GF-D8 (cell line): ENCODE results near the gene RRAGB.
"Not testable (repeated sequence)": the region's sequence is repeated elsewhere in the genome, so short reads cannot be mapped to it uniquely, and the experiment has no call there.

Source experiments
- DNase-seq: peaks from one replicate; lab custom pipeline; 2025; lab: John Stamatoyannopoulos, UW

The RRAGB gene, protein sequence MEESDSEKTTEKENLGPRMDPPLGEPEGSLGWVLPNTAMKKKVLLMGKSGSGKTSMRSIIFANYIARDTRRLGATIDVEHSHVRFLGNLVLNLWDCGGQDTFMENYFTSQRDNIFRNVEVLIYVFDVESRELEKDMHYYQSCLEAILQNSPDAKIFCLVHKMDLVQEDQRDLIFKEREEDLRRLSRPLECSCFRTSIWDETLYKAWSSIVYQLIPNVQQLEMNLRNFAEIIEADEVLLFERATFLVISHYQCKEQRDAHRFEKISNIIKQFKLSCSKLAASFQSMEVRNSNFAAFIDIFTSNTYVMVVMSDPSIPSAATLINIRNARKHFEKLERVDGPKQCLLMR

GRCh38 chrX:55717521-55718497 lies at the start of gene RRAGB:
Gene RRAGB, plus strand, starts transcription at chrX:55717749. Its CDS starts 579 bp downstream, at chrX:55718328.
- DNase-seq, result peak; percentile 86

DNA sequence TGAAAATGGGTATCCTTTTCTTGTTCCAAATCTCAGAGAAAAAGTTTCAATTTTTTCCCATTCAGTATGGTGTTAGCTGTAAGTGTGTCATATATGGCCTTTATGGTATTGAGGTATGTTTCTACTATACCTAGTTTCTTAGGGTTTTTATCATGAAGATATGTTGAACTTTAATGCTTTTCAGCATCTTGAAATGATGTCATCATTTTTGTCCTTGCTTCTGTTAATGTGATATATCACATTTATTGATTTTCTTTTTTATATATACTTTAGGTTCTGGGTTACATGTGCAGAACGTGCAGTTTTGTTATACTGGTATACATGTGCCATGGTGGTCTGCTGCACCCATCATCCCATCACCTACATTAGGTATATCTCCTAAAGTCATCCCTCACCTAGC lies 49.5 kb upstream of the RRAGB start:
- DNase-seq, result no peak

- DNase-seq, result not testable (repeated sequence)
Observed at GRCh38 chrX:55688579-55688978, 29.0 kb upstream of the RRAGB start.

GRCh38 chrX:55695227-55696018 lies 22.1 kb upstream of the RRAGB start:
- no peak for DNase-seq

- no peak for DNase-seq
Observed at GRCh38 chrX:55697381-55697780, 20.2 kb upstream of the RRAGB start.

DNA sequence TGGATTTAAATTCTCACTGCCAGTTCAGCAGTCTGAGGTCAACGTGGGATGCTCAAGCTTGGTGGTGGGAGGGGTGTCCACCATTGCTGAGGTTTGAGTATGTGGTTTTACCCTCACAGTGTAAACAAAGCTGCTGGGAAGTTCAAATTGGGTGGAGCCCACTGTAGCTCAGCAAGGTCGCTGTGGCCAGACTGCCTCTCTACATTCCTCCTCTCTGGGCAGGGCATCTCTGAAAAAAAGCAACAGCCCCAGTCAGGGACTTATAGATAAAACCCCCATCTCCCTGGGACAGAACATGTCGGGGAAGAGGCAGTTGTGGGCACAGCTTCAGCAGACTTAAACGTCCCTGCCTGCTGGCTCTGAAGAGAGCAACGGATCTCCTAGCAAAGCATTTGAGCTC lies 14.9 kb upstream of the RRAGB start:
- no peak for DNase-seq

DNA sequence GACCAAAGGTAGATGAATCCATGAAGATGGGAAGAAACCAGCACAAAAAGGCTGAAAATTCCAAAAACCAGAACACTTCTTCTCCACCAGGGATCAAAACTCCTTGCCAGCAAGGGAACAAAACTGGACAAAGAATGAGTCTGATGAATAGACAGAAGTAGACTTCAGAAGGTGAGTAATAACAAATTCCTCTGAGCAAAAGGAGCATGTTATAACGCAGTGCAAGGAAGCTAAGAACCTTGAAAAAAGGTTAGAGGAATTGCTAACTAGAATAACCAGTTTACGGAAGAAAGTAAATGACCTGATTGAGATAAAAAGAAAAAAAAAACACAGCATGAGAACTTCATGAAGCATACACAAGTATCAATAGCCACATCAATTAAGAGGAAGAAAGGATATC lies 14.1 kb upstream of the RRAGB start:
- not testable (repeated sequence) for DNase-seq

DNA sequence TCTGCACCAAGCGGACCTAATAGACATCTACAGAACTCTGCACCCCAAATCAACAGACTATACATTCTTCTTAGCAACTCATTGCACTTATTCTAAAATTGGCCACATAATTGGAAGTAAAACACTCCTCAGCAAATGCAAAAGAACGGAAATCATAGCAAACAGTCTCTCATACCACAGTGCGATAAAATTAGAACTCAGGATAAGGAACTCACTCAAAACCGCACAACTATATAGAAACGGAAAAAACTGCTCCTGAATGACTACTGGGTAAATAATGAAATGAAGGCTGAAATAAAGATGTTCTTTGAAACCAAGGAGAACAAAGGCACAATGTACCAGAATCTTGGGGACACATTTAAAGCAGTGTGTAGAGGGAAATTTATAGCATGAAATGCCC lies 12.5 kb upstream of the RRAGB start:
- DNase-seq, result not testable (repeated sequence)

GRCh38 chrX:55709735-55710134 lies 7.8 kb upstream of the RRAGB start:
- no peak for DNase-seq

GRCh38 chrX:55710701-55711100 lies 6.8 kb upstream of the RRAGB start:
- no peak for DNase-seq

DNA sequence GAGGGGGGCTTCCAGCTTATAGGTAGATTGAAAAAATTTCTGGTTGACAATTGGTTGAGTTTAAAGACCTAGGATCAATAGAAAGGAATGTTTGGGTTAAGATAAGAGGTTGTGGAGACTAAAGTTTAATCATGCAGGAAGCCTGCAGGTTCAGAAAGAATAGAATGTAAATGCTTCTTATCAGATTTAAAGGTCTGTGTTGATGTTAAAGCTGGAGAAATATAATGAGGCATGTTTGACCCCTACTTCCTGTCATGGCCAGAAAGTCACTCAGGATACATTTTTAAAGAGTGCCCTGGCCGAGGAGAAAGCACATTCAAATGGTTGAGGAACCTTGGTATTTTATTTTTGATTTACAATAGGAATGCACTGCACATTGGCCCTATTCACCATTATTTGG lies 3.9 kb upstream of the RRAGB start:
- no peak for DNase-seq

DNA sequence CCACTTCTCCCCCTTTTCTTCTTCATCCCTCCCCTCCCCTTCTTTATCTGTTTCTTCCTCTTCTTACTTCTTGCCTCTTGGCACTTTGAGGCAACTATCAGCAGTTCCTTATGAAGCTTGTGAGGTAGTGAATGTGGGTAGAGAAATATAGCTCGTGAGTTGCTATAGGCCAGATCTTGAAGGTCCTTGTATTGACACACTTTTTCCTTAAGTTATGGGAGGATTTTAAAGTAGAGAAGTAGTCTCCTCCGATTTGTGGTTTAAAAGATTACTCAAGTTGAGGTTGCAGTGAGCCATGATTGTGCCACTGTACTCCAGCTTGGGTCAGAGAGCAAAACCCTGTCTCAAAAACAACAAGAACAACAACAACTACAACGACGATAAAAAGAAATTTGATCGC lies 3.4 kb upstream of the RRAGB start:
- DNase-seq, result no peak

GRCh38 chrX:55715847-55716246 lies 1.7 kb upstream of the RRAGB start:
- DNase-seq, result no peak

DNA sequence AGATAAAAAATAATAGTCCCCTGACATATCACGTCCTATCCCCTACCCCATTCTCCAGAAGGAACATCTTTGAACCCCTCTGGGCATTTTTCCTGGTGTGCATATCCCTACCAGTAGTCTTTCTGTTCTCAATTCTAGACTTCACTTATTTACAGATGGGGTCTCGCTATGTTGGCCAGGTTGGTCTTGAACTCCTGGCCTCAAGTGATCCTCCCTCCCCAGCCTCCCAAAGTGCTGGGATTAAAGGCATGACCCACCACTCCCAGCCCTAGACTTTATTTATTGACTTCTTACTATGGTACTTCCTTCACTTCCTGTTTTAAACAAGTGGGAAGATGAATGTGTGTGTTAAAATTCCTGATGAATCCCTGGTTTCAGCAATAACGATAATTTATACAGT lies 612 bp upstream of the RRAGB start:
- DNase-seq, result no peak

- no peak for DNase-seq
Observed at GRCh38 chrX:55731826-55732225, 14.3 kb downstream of the RRAGB start.

- DNase-seq, result no peak
Observed at GRCh38 chrX:55738969-55739368, 21.4 kb downstream of the RRAGB start.

GRCh38 chrX:55742649-55743048 lies 25.1 kb downstream of the RRAGB start:
- DNase-seq, result no peak

- DNase-seq, result not testable (repeated sequence)
Observed at GRCh38 chrX:55748463-55748862, 30.9 kb downstream of the RRAGB start.

DNA sequence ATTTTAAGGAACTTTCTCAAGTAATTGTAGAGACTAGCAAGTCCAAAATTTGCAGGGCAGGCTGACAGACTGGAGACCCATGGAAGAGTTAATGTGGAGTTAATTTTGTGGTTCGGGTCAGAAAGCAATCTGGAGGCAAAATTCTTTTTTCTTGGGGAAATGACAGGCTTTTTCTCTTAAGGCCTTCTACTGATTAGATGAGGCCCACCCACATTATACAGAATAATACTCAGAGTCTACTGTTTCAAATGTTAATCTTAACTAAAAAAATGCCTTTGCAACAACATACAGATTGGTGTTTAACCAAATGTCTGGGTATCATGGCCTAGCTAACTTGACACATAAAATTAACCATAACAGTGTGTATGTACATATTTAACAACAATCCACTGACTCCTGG lies 32.7 kb downstream of the RRAGB start:
- no peak for DNase-seq

- no peak for DNase-seq
Observed at GRCh38 chrX:55754861-55755294, 37.3 kb downstream of the RRAGB start.

DNA sequence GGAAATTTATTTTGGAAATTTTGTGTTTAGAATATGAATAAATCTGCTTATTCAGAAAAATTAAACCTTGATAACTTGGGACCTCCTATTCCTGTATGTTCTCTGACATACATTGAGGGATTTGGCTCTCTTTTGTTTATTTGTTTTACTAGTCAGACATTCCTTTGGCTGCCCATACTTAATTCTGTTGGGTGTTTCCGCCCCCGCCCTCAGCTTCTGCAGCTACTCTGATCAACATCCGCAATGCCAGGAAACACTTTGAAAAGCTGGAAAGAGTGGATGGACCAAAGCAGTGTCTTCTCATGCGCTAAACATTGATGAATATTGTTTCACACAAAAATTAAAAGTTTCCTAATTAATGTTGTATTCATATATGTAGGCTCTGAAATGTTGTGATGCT lies 40.5 kb downstream of the RRAGB start:
- DNase-seq, result no peak

DNA sequence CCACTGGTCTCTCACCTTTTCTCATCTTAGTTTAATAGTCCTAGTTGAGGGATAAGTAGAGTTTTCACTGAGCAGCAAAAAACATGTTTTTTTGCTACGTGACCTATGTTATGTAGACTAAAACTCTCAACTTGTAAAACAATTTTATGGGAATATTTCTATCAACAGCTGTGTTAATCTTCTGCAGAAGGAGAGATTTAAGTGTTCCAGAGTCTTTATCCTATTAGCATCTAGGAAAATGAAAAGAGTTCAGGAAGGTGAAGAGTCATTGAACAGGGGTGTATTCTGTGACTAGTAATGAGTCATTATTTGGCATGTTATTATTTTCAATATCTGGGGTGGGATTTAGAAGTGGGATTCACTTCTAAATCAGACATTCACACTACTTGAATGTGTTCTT lies 41.9 kb downstream of the RRAGB start:
- no peak for DNase-seq
